ENCODE data around the gene AUP1.

Gene AUP1

GRCh38 chr2:74536166-74536950 is 6.9 kb upstream of the AUP1 start:
- H2AK5ac ChIP-seq (ENCODE audit: low read length): no peak overlapping the region
- H3K36me3 ChIP-seq (ENCODE audit: control insufficient read depth in 1 of 2, insufficient read depth in 2 of 2, low read length in 2 of 2): peaks cover 12 to 17% of the 10 kb centered on the region in 2 experiments
- H2BK120ac ChIP-seq (ENCODE audit: insufficient read depth, low read length, poor library complexity): no peak overlapping the region
- no CpG with 5 or more reads among the region's 23 CpGs for WGBS (ENCODE audit: extremely low coverage, insufficient coverage, insufficient read length)
- no peak overlapping the region for H3K18ac ChIP-seq (ENCODE audit: low read length)
- H3K9ac ChIP-seq (ENCODE audit: low read length): no peak overlapping the region
- H4K91ac ChIP-seq (ENCODE audit: low read depth, low read length): no peak overlapping the region
- H3K23ac ChIP-seq (ENCODE audit: low read length): no peak overlapping the region
- H3K27me3 ChIP-seq (ENCODE audit: insufficient read depth, low read length): no peaks in the 10 kb centered on the region
- no peak overlapping the region for H2AFZ ChIP-seq (ENCODE audit: insufficient read depth, low read length, poor library complexity)
- H2BK12ac ChIP-seq (ENCODE audit: low read length): no peak overlapping the region
- H3K4me1 ChIP-seq (ENCODE audit: control insufficient read depth in 1 of 2, insufficient read depth in 2 of 2, low read length in 2 of 2): no peaks in the 10 kb centered on the region
- H3K14ac ChIP-seq (ENCODE audit: low read length): no peak overlapping the region
- H4K12ac ChIP-seq (ENCODE audit: low read depth, low read length): no peak overlapping the region
- H3K4me2 ChIP-seq (ENCODE audit: low read length): no peak overlapping the region
- no peak overlapping the region for H3K27ac ChIP-seq (ENCODE audit: low read depth, low read length)
- no peak overlapping the region for H2BK5ac ChIP-seq (ENCODE audit: low read depth, low read length, poor library complexity)
- no peaks in the 10 kb centered on the region for H3K9me3 ChIP-seq (ENCODE audit: insufficient read depth, low read depth, low read length)
- no peak overlapping the region for H3K4ac ChIP-seq (ENCODE audit: low read depth, low read length)
- no peak for DNase-seq
- H3K79me1 ChIP-seq (ENCODE audit: low read length): no peaks in the 10 kb centered on the region
- H3K79me2 ChIP-seq (ENCODE audit: control insufficient read depth, insufficient read depth, low read length, poor library complexity): no peaks in the 10 kb centered on the region
- no peak overlapping the region for H3K4me3 ChIP-seq (ENCODE audit: low read depth, low read length)
- H4K8ac ChIP-seq (ENCODE audit: low read depth, low read length): no peak overlapping the region

DNA sequence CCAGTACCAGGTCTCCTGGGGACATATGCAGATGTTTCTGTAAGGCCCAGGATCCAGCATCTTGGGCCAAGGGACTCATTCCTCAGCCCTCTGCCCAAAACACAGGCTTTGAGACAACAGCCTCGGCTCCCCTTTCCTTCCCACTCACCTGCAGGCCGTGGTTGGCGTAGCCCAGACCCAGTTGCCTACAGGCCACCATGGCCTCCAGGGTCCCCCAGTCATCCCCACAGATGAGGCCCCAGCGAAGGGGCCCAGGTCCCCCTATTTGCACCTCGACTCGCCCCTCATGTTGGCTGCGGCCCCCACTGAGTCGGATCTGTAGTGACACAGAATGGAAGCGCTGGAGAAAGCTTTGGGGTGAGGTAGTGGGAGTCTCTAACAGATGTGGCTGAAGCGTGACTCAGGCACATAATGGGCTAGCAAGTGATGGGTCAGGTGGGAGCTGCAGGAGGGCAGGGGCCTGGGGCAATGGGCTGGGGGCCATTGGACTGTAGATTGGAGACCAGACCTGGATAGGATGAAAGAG is 6.0 kb upstream of the AUP1 start:
- no peak overlapping the region for H4K8ac ChIP-seq (ENCODE audit: low read depth, low read length)
- H3K14ac ChIP-seq (ENCODE audit: low read length): no peak overlapping the region
- no peak overlapping the region for H4K91ac ChIP-seq (ENCODE audit: low read depth, low read length)
- DNase-seq: no peak
- no peak overlapping the region for H3K4me2 ChIP-seq (ENCODE audit: low read length)
- no peak overlapping the region for H2BK5ac ChIP-seq (ENCODE audit: low read depth, low read length, poor library complexity)
- no peak overlapping the region for H2BK12ac ChIP-seq (ENCODE audit: low read length)
- no peak overlapping the region for H4K12ac ChIP-seq (ENCODE audit: low read depth, low read length)
- H2BK120ac ChIP-seq (ENCODE audit: insufficient read depth, low read length, poor library complexity): no peak overlapping the region
- H3K4ac ChIP-seq (ENCODE audit: low read depth, low read length): no peak overlapping the region
- no peak overlapping the region for H3K18ac ChIP-seq (ENCODE audit: low read length)
- WGBS (ENCODE audit: extremely low coverage, insufficient coverage, insufficient read length): no CpG with 5 or more reads among the region's 10 CpGs
- no peak overlapping the region for H2AK5ac ChIP-seq (ENCODE audit: low read length)
- no peak overlapping the region for H3K9ac ChIP-seq (ENCODE audit: low read length)
- H3K4me3 ChIP-seq (ENCODE audit: low read depth, low read length): no peak overlapping the region
- H3K27ac ChIP-seq (ENCODE audit: low read depth, low read length): no peak overlapping the region
- no peaks in the 10 kb centered on the region for H3K79me2 ChIP-seq (ENCODE audit: control insufficient read depth, insufficient read depth, low read length, poor library complexity)
- H3K36me3 ChIP-seq (ENCODE audit: control insufficient read depth in 1 of 2, insufficient read depth in 2 of 2, low read length in 2 of 2): peaks cover 12 to 18% of the 10 kb centered on the region in 2 experiments
- H3K79me1 ChIP-seq (ENCODE audit: low read length): no peaks in the 10 kb centered on the region
- H3K23ac ChIP-seq (ENCODE audit: low read length): no peak overlapping the region
- H3K4me1 ChIP-seq (ENCODE audit: control insufficient read depth in 1 of 2, insufficient read depth in 2 of 2, low read length in 2 of 2): peaks cover 5% of the 10 kb centered on the region in 2 experiments
- no peaks in the 10 kb centered on the region for H3K9me3 ChIP-seq (ENCODE audit: insufficient read depth, low read depth, low read length)
- no peaks in the 10 kb centered on the region for H3K27me3 ChIP-seq (ENCODE audit: insufficient read depth, low read length)
- H2AFZ ChIP-seq (ENCODE audit: insufficient read depth, low read length, poor library complexity): no peak overlapping the region

GRCh38 chr2:74534411-74534810 is 4.9 kb upstream of the AUP1 start:
- Histone ChIP-seq H3K36me3 (ENCODE audit: control insufficient read depth in 1 of 2, insufficient read depth in 2 of 2, low read length in 2 of 2) (peaks cover 12 to 18% of the 10 kb centered on the region in 2 experiments), H3K79me1 (ENCODE audit: low read length) (peaks cover 7% of the 10 kb centered on the region), H2BK12ac (ENCODE audit: low read length) (no peak overlapping the region), H2BK120ac (ENCODE audit: insufficient read depth, low read length, poor library complexity) (no peak overlapping the region), H2AK5ac (ENCODE audit: low read length) (no peak overlapping the region), H3K79me2 (ENCODE audit: control insufficient read depth, insufficient read depth, low read length, poor library complexity) (peaks cover 5% of the 10 kb centered on the region), H4K91ac (ENCODE audit: low read depth, low read length) (no peak overlapping the region), H2AFZ (ENCODE audit: insufficient read depth, low read length, poor library complexity) (no peak overlapping the region), H3K23ac (ENCODE audit: low read length) (no peak overlapping the region), H3K27ac (ENCODE audit: low read depth, low read length) (no peak overlapping the region), H4K12ac (ENCODE audit: low read depth, low read length) (no peak overlapping the region), H3K4me3 (ENCODE audit: low read depth, low read length) (no peak overlapping the region), H3K27me3 (ENCODE audit: insufficient read depth, low read length) (no peaks in the 10 kb centered on the region), H3K18ac (ENCODE audit: low read length) (no peak overlapping the region), H3K4me2 (ENCODE audit: low read length) (no peak overlapping the region), H3K9me3 (ENCODE audit: insufficient read depth, low read depth, low read length) (no peaks in the 10 kb centered on the region), H3K14ac (ENCODE audit: low read length) (no peak overlapping the region), H3K4me1 (ENCODE audit: control insufficient read depth in 1 of 2, insufficient read depth in 2 of 2, low read length in 2 of 2) (peaks cover 6% of the 10 kb centered on the region in 2 experiments), H3K9ac (ENCODE audit: low read length) (no peak overlapping the region), H4K8ac (ENCODE audit: low read depth, low read length) (no peak overlapping the region), H3K4ac (ENCODE audit: low read depth, low read length) (no peak overlapping the region), H2BK5ac (ENCODE audit: low read depth, low read length, poor library complexity) (no peak overlapping the region)
- no peak for DNase-seq
- no CpG with 5 or more reads among the region's 12 CpGs for WGBS (ENCODE audit: extremely low coverage, insufficient coverage, insufficient read length)

DNA sequence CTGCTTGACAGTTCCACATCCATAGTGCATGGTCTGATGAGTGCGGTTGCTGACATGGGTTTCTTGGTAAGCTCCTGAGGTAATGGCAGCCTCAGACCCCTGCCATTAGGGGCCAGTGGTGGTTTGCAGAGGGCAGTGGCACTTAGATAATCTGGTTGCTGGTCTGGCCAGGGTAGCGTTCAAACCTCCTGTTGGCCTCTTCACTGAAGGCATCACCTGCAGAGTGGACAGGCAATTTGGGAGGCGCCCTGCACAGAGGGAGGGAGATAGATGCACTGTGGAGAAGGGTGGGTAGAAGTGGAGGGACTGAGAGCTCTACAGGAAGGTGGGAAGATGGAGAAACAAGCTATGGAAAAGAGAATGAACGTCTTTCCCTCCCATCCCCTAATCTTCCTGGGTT is 4.0 kb upstream of the AUP1 start:
- Histone ChIP-seq H3K9me3 (ENCODE audit: insufficient read depth, low read depth, low read length) (no peaks in the 10 kb centered on the region), H2BK120ac (ENCODE audit: insufficient read depth, low read length, poor library complexity) (no peak overlapping the region), H3K79me1 (ENCODE audit: low read length) (peaks cover 11% of the 10 kb centered on the region), H3K9ac (ENCODE audit: low read length) (no peak overlapping the region), H4K91ac (ENCODE audit: low read depth, low read length) (no peak overlapping the region), H3K14ac (ENCODE audit: low read length) (no peak overlapping the region), H3K18ac (ENCODE audit: low read length) (no peak overlapping the region), H2AFZ (ENCODE audit: insufficient read depth, low read length, poor library complexity) (no peak overlapping the region), H3K27me3 (ENCODE audit: insufficient read depth, low read length) (no peaks in the 10 kb centered on the region), H2BK5ac (ENCODE audit: low read depth, low read length, poor library complexity) (no peak overlapping the region), H3K4me1 (ENCODE audit: control insufficient read depth in 1 of 2, insufficient read depth in 2 of 2, low read length in 2 of 2) (peaks cover 9% of the 10 kb centered on the region in 2 experiments), H2BK12ac (ENCODE audit: low read length) (no peak overlapping the region), H3K4ac (ENCODE audit: low read depth, low read length) (no peak overlapping the region), H4K8ac (ENCODE audit: low read depth, low read length) (no peak overlapping the region), H4K12ac (ENCODE audit: low read depth, low read length) (no peak overlapping the region), H3K23ac (ENCODE audit: low read length) (no peak overlapping the region), H3K4me3 (ENCODE audit: low read depth, low read length) (no peak overlapping the region), H3K36me3 (ENCODE audit: control insufficient read depth in 1 of 2, insufficient read depth in 2 of 2, low read length in 2 of 2) (peaks cover 12 to 18% of the 10 kb centered on the region in 2 experiments), H3K27ac (ENCODE audit: low read depth, low read length) (no peak overlapping the region), H3K79me2 (ENCODE audit: control insufficient read depth, insufficient read depth, low read length, poor library complexity) (peaks cover 11% of the 10 kb centered on the region), H2AK5ac (ENCODE audit: low read length) (no peak overlapping the region), H3K4me2 (ENCODE audit: low read length) (no peak overlapping the region)
- no CpG with 5 or more reads among the region's 4 CpGs for WGBS (ENCODE audit: extremely low coverage, insufficient coverage, insufficient read length)
- DNase-seq: no peak
